ENCODE measurements around the gene MGA.

The MGA gene

GRCh38 chr15:41814534-41814933 is 154.3 kb downstream of the MGA start:
- no peak overlapping the region for H3K4me3 ChIP-seq (ENCODE audit: low read depth, low read length)
- no peak for TF ChIP-seq CTCF (IDR thresholded peaks at IDR 0.05; ENCODE audit: insufficient read depth, low read depth, low read length, missing control alignments)
- no peak for DNase-seq (ENCODE audit: low read depth)

- H3K4me3 ChIP-seq (ENCODE audit: low read depth, low read length) = no peak overlapping the region
- DNase-seq (ENCODE audit: low read depth) = no peak
- TF ChIP-seq CTCF (IDR thresholded peaks at IDR 0.05; ENCODE audit: insufficient read depth, low read depth, low read length, missing control alignments) = no peak
These were observed 156.6 kb downstream of the MGA start for GRCh38 chr15:41816788-41817187.

- H3K4me3 ChIP-seq (ENCODE audit: low read depth, low read length) = no peak overlapping the region
- no peak for DNase-seq (ENCODE audit: low read depth)
- no peak for TF ChIP-seq CTCF (IDR thresholded peaks at IDR 0.05; ENCODE audit: insufficient read depth, low read depth, low read length, missing control alignments)
These were observed 157.1 kb downstream of the MGA start for GRCh38 chr15:41817327-41817726.

GRCh38 chr15:41817781-41818180 is 157.6 kb downstream of the MGA start:
- no peak for DNase-seq (ENCODE audit: low read depth)
- no peak overlapping the region for H3K4me3 ChIP-seq (ENCODE audit: low read depth, low read length)
- no peak for TF ChIP-seq CTCF (IDR thresholded peaks at IDR 0.05; ENCODE audit: insufficient read depth, low read depth, low read length, missing control alignments)

- no peak overlapping the region for H3K4me3 ChIP-seq (ENCODE audit: low read depth, low read length)
- DNase-seq (ENCODE audit: low read depth) = no peak
- no peak for TF ChIP-seq CTCF (IDR thresholded peaks at IDR 0.05; ENCODE audit: insufficient read depth, low read depth, low read length, missing control alignments)
These were observed 159.3 kb downstream of the MGA start for GRCh38 chr15:41819455-41820050.

- H3K4me3 ChIP-seq (ENCODE audit: low read depth, low read length) = no peak overlapping the region
- DNase-seq (ENCODE audit: low read depth) = no peak
- no peak for TF ChIP-seq CTCF (IDR thresholded peaks at IDR 0.05; ENCODE audit: insufficient read depth, low read depth, low read length, missing control alignments)
These were observed 160.7 kb downstream of the MGA start for GRCh38 chr15:41820791-41821423.

- no peak for TF ChIP-seq CTCF (IDR thresholded peaks at IDR 0.05; ENCODE audit: insufficient read depth, low read depth, low read length, missing control alignments)
- H3K4me3 ChIP-seq (ENCODE audit: low read depth, low read length) = no peak overlapping the region
- no peak for DNase-seq (ENCODE audit: low read depth)
These were observed 161.6 kb downstream of the MGA start for GRCh38 chr15:41821831-41822230.

Data from GM12865 (cell line).